Measurements from ENCODE around the gene ZDHHC3.
A peak's percentile ranks its signal among the peaks of the same experiment; 100 is the strongest.

Gene ZDHHC3

GRCh38 chr3:44939581-44940036 lies 36.4 kb downstream of the ZDHHC3 start:
- H3K4me1 Mint-ChIP-seq (ENCODE audit: low read depth) = peaks cover 5% of the 10 kb centered on the region
- H3K27me3 Mint-ChIP-seq (ENCODE audit: low read depth) = no peaks in the 10 kb centered on the region
- no peak overlapping the region for H3K4me3 Mint-ChIP-seq
- peaks cover 24% of the 10 kb centered on the region for H3K36me3 Mint-ChIP-seq (ENCODE audit: low read depth)
- H3K27ac Mint-ChIP-seq = no peak overlapping the region
- no peaks in the 10 kb centered on the region for H3K9me3 Mint-ChIP-seq

GRCh38 chr3:44932986-44933944 lies 42.7 kb downstream of the ZDHHC3 start:
- H3K27ac Mint-ChIP-seq = no peak overlapping the region
- H3K27me3 Mint-ChIP-seq (ENCODE audit: low read depth) = no peaks in the 10 kb centered on the region
- no peaks in the 10 kb centered on the region for H3K9me3 Mint-ChIP-seq
- peaks cover 7% of the 10 kb centered on the region for H3K4me1 Mint-ChIP-seq (ENCODE audit: low read depth)
- H3K36me3 Mint-ChIP-seq (ENCODE audit: low read depth) = peaks cover 19% of the 10 kb centered on the region
- no peak overlapping the region for H3K4me3 Mint-ChIP-seq

GRCh38 chr3:44932271-44932670 lies 43.7 kb downstream of the ZDHHC3 start:
- no peaks in the 10 kb centered on the region for H3K9me3 Mint-ChIP-seq
- peaks cover 7% of the 10 kb centered on the region for H3K4me1 Mint-ChIP-seq (ENCODE audit: low read depth)
- H3K27ac Mint-ChIP-seq = no peak overlapping the region
- H3K27me3 Mint-ChIP-seq (ENCODE audit: low read depth) = no peaks in the 10 kb centered on the region
- H3K36me3 Mint-ChIP-seq (ENCODE audit: low read depth) = peaks cover 20% of the 10 kb centered on the region
- no peak overlapping the region for H3K4me3 Mint-ChIP-seq

DNA sequence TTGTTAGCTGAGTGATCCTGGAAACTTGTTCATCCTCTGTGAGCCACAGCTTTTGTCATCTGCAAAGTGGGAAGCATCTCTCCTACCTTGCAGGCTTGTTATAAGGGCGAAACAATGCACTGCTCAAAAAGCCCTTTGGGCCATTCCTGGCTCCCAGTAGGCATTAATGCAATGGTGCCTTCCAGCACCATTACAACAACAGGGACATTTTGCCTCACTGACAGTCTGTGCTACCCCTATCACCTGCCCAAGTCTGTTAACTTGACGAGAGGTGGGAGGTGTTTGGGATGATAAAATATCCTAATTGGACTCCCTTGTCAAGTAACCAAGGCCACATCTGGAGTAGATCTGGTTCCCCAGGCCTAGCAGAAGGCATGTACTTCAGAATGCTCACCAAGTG lies 44.2 kb downstream of the ZDHHC3 start:
- Mint-ChIP-seq H3K9me3 (no peaks in the 10 kb centered on the region), H3K27ac (no peak overlapping the region), H3K4me1 (ENCODE audit: low read depth) (peaks cover 7% of the 10 kb centered on the region), H3K27me3 (ENCODE audit: low read depth) (no peaks in the 10 kb centered on the region), H3K36me3 (ENCODE audit: low read depth) (peaks cover 21% of the 10 kb centered on the region), H3K4me3 (no peak overlapping the region)

DNA sequence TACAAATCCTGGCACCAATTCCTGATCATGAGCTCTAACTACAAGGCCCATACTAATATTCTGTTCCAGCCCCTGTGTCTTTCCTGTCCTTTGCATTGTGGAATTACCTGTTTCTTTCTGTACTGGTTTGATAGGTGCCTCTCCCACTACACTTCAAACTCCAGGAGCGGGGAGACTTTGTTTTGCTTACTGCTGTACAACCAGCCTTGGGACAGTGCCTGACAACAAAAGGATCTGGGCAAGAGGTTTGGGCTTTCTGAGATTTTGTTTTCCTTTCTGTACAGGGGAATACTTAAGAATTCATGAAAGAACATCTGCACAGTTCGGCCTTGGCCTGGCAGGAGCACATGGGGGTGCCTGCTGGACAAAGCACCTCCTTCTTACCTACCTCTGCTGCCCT lies 45.1 kb downstream of the ZDHHC3 start:
- Mint-ChIP-seq H3K4me1 (ENCODE audit: low read depth) (peaks cover 4% of the 10 kb centered on the region), H3K27ac (peak overlapping the region; percentile 9), H3K4me3 (no peak overlapping the region), H3K9me3 (no peaks in the 10 kb centered on the region), H3K27me3 (ENCODE audit: low read depth) (no peaks in the 10 kb centered on the region), H3K36me3 (ENCODE audit: low read depth) (peaks cover 16% of the 10 kb centered on the region)

GRCh38 chr3:44929782-44930181 lies 46.2 kb downstream of the ZDHHC3 start:
- H3K36me3 Mint-ChIP-seq (ENCODE audit: low read depth) = peaks cover 18% of the 10 kb centered on the region
- H3K4me3 Mint-ChIP-seq = no peak overlapping the region

GRCh38 chr3:44927371-44927770 lies 48.6 kb downstream of the ZDHHC3 start:
- Mint-ChIP-seq H3K36me3 (ENCODE audit: low read depth) (peaks cover 16% of the 10 kb centered on the region), H3K4me3 (no peak overlapping the region), H3K9me3 (no peaks in the 10 kb centered on the region), H3K27me3 (ENCODE audit: low read depth) (no peaks in the 10 kb centered on the region), H3K4me1 (ENCODE audit: low read depth) (peaks cover 2% of the 10 kb centered on the region), H3K27ac (no peak overlapping the region)

More at GRCh38 chr3:44929782-44930181, 46.2 kb downstream of the ZDHHC3 start:
- H3K27ac Mint-ChIP-seq = no peak overlapping the region
- no peaks in the 10 kb centered on the region for H3K9me3 Mint-ChIP-seq
- no peaks in the 10 kb centered on the region for H3K27me3 Mint-ChIP-seq (ENCODE audit: low read depth)
- H3K4me1 Mint-ChIP-seq (ENCODE audit: low read depth) = peaks cover 4% of the 10 kb centered on the region

DNA sequence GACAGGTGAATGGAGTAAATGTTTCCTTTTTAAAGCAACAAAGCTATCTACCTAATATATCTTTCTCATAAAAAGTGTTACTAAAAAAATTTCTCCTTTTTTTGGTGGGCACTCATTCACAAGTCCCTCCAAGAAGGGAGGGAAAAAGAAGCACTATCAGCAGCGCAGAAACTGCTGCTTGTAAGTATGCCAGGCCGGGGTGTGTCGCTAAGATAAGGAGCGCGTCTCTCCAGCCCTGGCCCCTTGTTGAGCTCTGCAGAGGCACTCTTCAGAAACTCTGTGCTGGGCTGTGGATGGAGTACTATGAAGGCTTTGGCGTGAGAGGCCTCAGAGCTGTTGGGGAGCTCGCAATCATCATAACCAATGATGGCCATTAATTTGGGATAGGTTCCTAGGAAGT lies 49.1 kb downstream of the ZDHHC3 start:
- Mint-ChIP-seq H3K4me3 (no peak overlapping the region), H3K9me3 (no peaks in the 10 kb centered on the region), H3K27ac (no peak overlapping the region), H3K27me3 (ENCODE audit: low read depth) (no peaks in the 10 kb centered on the region), H3K4me1 (ENCODE audit: low read depth) (peaks cover 2% of the 10 kb centered on the region), H3K36me3 (ENCODE audit: low read depth) (peaks cover 17% of the 10 kb centered on the region)

DNA sequence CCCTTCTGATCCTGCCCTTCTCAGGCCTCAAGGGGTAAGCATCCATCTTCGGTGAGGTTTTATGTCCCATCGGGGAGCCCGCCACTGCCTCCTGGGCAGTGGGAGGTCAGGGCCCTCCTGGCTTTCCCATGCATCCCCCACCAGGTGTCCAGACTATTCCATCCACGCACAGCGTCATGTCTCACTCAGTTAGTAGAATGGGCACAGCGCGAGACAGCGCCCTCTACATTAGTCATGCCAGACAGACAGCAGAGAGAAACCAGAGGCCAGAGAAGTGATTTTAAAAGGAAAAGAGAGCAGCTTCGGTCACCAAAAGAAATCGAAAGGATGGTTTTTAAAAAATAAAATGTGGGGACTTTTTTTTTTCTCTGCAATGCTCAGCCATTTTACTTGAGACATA lies 49.8 kb downstream of the ZDHHC3 start:
- H3K27me3 Mint-ChIP-seq (ENCODE audit: low read depth) = no peaks in the 10 kb centered on the region
- no peak overlapping the region for H3K27ac Mint-ChIP-seq
- H3K4me1 Mint-ChIP-seq (ENCODE audit: low read depth) = peaks cover 2% of the 10 kb centered on the region
- peaks cover 17% of the 10 kb centered on the region for H3K36me3 Mint-ChIP-seq (ENCODE audit: low read depth)
- no peaks in the 10 kb centered on the region for H3K9me3 Mint-ChIP-seq
- H3K4me3 Mint-ChIP-seq = no peak overlapping the region

DNA sequence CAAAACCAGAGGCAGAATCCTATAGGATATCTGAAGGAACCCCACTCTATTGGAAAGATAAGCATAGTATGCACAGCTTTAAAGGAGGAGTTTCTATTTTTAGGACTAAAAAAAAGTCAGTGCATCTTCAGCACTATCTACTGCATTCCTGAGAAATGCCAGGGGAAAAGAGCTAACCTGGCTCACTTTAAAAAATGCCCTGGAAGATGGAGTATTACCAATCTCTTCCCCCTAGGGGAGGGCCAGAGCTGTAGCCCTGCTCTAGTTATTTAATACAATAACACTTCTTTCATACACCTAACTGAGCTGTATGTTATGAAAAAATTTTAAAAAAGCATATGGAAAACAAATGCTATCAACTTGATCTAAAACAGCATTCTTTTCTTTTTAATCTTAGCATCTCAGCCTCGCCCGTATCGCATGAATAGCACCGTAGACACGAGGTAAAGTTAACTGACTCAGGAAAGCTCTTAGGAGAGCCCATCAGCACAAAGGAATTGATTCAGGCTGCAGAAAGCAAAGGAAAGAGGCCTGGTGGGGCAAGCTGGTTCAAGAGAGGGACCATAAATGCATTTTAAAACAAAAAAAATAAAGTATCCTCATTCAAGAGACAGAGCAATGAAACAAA lies 51.4 kb downstream of the ZDHHC3 start:
- peaks cover 2% of the 10 kb centered on the region for H3K4me1 Mint-ChIP-seq (ENCODE audit: low read depth)
- no peaks in the 10 kb centered on the region for H3K9me3 Mint-ChIP-seq
- H3K27me3 Mint-ChIP-seq (ENCODE audit: low read depth) = no peaks in the 10 kb centered on the region
- peaks cover 17% of the 10 kb centered on the region for H3K36me3 Mint-ChIP-seq (ENCODE audit: low read depth)
- H3K27ac Mint-ChIP-seq = peak overlapping the region; percentile 41
- H3K4me3 Mint-ChIP-seq = no peak overlapping the region

- H3K4me1 Mint-ChIP-seq (ENCODE audit: low read depth) = peaks cover 2% of the 10 kb centered on the region
- no peak overlapping the region for H3K27ac Mint-ChIP-seq
- H3K4me3 Mint-ChIP-seq = no peak overlapping the region
- no peaks in the 10 kb centered on the region for H3K9me3 Mint-ChIP-seq
- H3K27me3 Mint-ChIP-seq (ENCODE audit: low read depth) = no peaks in the 10 kb centered on the region
- peaks cover 16% of the 10 kb centered on the region for H3K36me3 Mint-ChIP-seq (ENCODE audit: low read depth)
Observed at GRCh38 chr3:44923632-44924456, 52.1 kb downstream of the ZDHHC3 start.

GRCh38 chr3:44920081-44920480 lies 55.9 kb downstream of the ZDHHC3 start:
- H3K27ac Mint-ChIP-seq = no peak overlapping the region
- H3K9me3 Mint-ChIP-seq = no peaks in the 10 kb centered on the region
- H3K36me3 Mint-ChIP-seq (ENCODE audit: low read depth) = peaks cover 3% of the 10 kb centered on the region
- no peaks in the 10 kb centered on the region for H3K4me1 Mint-ChIP-seq (ENCODE audit: low read depth)
- no peaks in the 10 kb centered on the region for H3K27me3 Mint-ChIP-seq (ENCODE audit: low read depth)
- no peak overlapping the region for H3K4me3 Mint-ChIP-seq

DNA sequence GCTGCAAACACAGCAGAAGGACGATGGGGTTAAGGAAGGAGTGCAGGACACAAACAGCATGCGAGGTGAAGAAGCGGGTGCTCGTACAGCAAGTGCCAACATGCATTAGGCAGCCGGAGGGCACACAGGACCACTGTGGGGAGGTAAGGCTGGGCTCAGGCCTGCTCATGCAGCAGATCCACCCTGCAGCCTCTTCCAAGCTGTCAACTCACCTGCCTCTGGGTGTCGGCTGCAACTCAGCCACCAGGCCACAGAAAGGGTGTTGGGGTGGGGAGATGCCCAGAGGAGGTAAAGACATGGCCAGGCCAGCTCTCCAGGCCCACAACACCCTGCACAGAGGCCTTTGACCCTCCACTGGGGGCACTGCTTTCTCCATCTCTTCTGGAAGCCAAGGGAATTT lies 57.4 kb downstream of the ZDHHC3 start:
- H3K4me3 Mint-ChIP-seq = no peak overlapping the region
- peaks cover 3% of the 10 kb centered on the region for H3K36me3 Mint-ChIP-seq (ENCODE audit: low read depth)
- no peaks in the 10 kb centered on the region for H3K9me3 Mint-ChIP-seq
- H3K27ac Mint-ChIP-seq = no peak overlapping the region
- H3K4me1 Mint-ChIP-seq (ENCODE audit: low read depth) = no peaks in the 10 kb centered on the region
- no peaks in the 10 kb centered on the region for H3K27me3 Mint-ChIP-seq (ENCODE audit: low read depth)

- Mint-ChIP-seq H3K36me3 (ENCODE audit: low read depth) (peaks cover 3% of the 10 kb centered on the region), H3K27me3 (ENCODE audit: low read depth) (no peaks in the 10 kb centered on the region), H3K9me3 (no peaks in the 10 kb centered on the region), H3K27ac (no peak overlapping the region), H3K4me3 (no peak overlapping the region), H3K4me1 (ENCODE audit: low read depth) (no peaks in the 10 kb centered on the region)
Observed at GRCh38 chr3:44918087-44918486, 57.9 kb downstream of the ZDHHC3 start.
